Colonic mucosa (tissue), 4 donors: ENCODE measurements around the gene CPZ. TPM values are rescaled to one million over a fixed set of nuclear protein-coding genes. Genes with fewer than 3 reads are reported as not detected.

Source experiments
- DNase-seq: peaks from one replicate; pipeline ENCODE4 v3.0.0-alpha.2; 2020
- H3K27ac ChIP-seq: fragments of 200-600 bp; one replicate; pipeline ENCODE4 v1.8.0; 2021
- H3K27me3 ChIP-seq: fragments of 200-600 bp; one replicate; pipeline ENCODE4 v1.8.0; 2021
- H3K36me3 ChIP-seq: fragments of 200-600 bp; one replicate; pipeline ENCODE4 v1.8.0; 2021
- H3K4me1 ChIP-seq: fragments of 200-600 bp; one replicate; pipeline ENCODE4 v1.8.0; 2021; ENCODE audit warnings: mild to moderate bottlenecking
- H3K4me3 ChIP-seq: fragments of 200-600 bp; one replicate; pipeline ENCODE4 v1.8.0; 2021
- H3K9ac ChIP-seq, 2 donors: one replicate each; pipeline ENCODE4 v1.7.0; 2013; ENCODE audit warnings: control low read depth in 2 of 2, low read depth in 2 of 2, low read length in 2 of 2
- H3K9me3 ChIP-seq: fragments of 200-600 bp; one replicate; pipeline ENCODE4 v1.8.0; 2021
- CTCF ChIP-seq: fragments of 200-600 bp; IDR thresholded peaks from one replicate; pipeline ENCODE4 v1.8.0; 2022; ENCODE audit warnings: antibody characterized with exemption, mild to moderate bottlenecking
- intact Hi-C: fragments of 100-400 bp; cut with DNase I; formaldehyde crosslinking; loops from one replicate; pipeline ENCODE4 v1.14.1; 2022
- total RNA-seq, 2 donors: library from RNA; stranded (reverse); fragmentation: NEBNext Ultra II Directional in 1 of 2; extraction: Animal tissue kit (Norgen Biotek cat#: 25700) in 1 of 2; gene quantifications; one replicate each; pipeline ENCODE4 v1.2.1, GENCODE V29; 2021
- donor health status: healthy.
- donor health status: DM: no; HTN: no; CAD: no.
- donor health status: DM: no; HTN: no; CAD: no.

The CPZ gene
- total RNA-seq, 2 donors from 2014 or later, result 1.2 to 1.5 TPM

DNA sequence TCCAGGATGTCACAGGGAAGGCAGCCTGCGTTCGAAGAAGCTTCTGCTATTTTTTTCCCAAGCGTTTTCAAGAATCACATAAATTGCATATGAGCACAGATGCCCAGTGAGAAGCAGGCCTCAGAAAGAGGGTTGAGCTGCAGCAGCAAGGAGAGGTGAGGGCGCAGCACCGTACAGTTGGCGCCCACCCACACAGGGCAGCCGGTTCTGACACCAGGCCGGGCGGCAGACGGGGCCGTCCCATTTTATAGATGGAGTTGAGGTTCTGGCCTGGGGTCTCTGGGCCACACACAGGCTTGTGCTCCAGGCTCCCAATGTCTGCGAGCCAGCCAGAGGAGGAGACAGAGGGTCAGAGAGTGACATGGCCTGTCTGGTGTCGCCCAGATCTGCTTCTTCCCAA, 22.8 kb downstream of the CPZ start:
- intact Hi-C loops, result no loop called here
- no peaks in the 10 kb centered on the region for H3K4me1 ChIP-seq
- no peaks in the 10 kb centered on the region for H3K36me3 ChIP-seq
- no peak for DNase-seq
- TF ChIP-seq CTCF, result no peak
- no peak overlapping the region for H3K4me3 ChIP-seq
- no peak overlapping the region for H3K9ac ChIP-seq
- H3K9me3 ChIP-seq, result no peaks in the 10 kb centered on the region
- no peaks in the 10 kb centered on the region for H3K27me3 ChIP-seq
- no peak overlapping the region for H3K27ac ChIP-seq

DNA sequence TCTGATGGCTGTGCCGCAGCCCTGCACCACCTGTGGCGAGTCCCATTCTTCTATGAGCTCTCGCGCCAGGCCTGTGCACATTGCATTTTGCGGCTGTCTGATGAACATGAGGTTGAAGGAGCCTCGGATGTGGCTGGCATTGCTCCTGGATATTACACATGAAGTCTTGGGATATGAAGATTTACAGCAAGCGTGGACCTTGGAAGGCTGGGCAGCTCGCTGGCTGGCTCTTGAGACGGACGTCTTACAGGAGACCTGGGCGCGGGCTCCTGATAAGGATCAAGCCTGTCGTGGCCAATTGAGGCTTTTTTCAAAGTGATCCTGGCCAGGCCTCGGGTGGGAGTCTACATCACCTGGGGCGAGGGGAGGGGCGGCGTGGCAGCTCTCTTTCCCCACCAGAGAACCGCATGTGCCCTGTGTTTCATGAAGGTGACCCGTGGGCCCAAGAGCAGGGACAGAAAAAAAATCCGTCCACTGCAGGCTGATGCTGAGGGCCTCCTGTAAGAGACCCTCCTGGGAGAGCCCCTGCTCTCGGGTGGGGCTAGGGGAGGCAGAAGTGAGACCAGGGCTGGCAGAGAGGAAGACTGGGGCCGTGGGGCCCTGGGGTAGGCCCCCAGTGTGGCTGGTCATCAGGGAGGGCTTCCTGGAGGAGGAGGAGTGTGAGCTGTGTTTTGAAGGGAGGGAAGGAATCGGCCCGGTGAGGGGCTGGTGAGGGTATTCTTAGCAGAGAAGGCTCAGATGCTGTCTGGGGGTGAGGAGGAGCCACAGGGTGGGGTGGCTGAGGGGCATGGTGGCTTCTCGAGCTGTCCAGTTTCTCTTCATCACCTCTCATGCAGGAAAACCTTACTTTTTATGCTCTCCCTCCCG, 23.6 kb downstream of the CPZ start:
- intact Hi-C loops, result no loop called here
- Histone ChIP-seq H3K4me1 (no peaks in the 10 kb centered on the region), H3K9me3 (no peaks in the 10 kb centered on the region), H3K36me3 (no peaks in the 10 kb centered on the region), H3K4me3 (no peak overlapping the region), H3K27me3 (no peaks in the 10 kb centered on the region), H3K9ac (no peak overlapping the region), H3K27ac (no peak overlapping the region)
- DNase-seq, result no peak
- no peak for TF ChIP-seq CTCF

- TF ChIP-seq CTCF, result no peak
- no peak for DNase-seq
Measured at GRCh38 chr4:8616831-8617230, 24.3 kb downstream of the CPZ start.

DNA sequence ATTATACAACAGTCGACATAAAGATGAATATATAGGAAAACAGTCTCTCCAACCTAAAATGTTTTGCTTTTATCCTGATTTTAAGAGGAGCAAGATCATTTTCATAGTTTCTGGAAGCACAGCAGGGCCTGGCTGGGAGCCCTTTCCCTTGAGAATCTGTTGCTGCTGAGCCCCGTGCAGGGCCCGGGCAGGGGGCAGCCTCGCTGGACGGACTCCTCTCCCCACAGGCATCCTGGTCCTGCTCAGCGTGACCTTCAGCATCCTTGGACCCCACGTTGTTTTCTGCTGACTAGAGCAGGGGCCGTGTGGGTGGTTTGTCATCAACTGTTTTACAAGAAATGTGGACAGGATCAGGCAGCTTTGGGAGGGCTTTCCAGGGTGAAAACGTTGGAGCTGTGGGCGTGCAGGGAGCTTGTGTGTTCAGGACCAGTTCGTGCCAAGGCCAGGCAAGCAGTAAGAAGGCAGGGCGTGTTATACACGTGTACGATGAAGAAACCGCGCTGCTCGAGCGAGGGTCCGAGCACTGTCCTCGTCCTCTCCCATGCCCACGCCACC, 25.0 kb downstream of the CPZ start:
- Histone ChIP-seq H3K4me1 (no peaks in the 10 kb centered on the region), H3K36me3 (no peaks in the 10 kb centered on the region), H3K9me3 (no peaks in the 10 kb centered on the region), H3K27me3 (no peaks in the 10 kb centered on the region), H3K9ac (no peak overlapping the region), H3K27ac (no peak overlapping the region), H3K4me3 (no peak overlapping the region)
- no peak for DNase-seq
- no peak for TF ChIP-seq CTCF
- intact Hi-C loops, result no loop called here

More at GRCh38 chr4:8616831-8617230, 24.3 kb downstream of the CPZ start:
- Histone ChIP-seq H3K4me3 (no peak overlapping the region), H3K9ac (no peak overlapping the region), H3K27ac (no peak overlapping the region), H3K27me3 (no peaks in the 10 kb centered on the region), H3K36me3 (no peaks in the 10 kb centered on the region), H3K9me3 (no peaks in the 10 kb centered on the region), H3K4me1 (no peaks in the 10 kb centered on the region)
- intact Hi-C loops, result no loop called here

DNA sequence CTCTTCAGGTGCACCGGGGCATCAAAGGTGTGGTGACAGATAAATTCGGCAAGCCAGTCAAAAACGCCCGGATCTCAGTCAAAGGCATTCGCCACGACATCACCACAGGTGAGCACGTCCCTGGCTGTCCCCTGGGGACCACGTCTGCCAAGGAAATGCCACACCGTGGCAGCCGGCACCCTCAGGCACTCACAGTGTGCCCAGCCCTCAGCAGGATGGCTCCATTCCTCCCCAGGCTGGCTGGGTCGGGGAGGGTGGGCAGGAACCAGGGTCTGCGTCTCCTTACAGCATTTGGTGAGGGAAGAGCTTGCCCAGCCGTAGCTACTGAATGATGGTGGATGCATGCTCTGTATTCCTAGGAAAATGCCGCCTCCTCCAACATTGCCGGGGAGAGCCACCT, 25.9 kb downstream of the CPZ start:
- no peak overlapping the region for H3K27ac ChIP-seq
- no peak for TF ChIP-seq CTCF
- H3K9ac ChIP-seq, result no peak overlapping the region
- no peaks in the 10 kb centered on the region for H3K4me1 ChIP-seq
- intact Hi-C loops, result no loop called here
- no peak for DNase-seq
- H3K4me3 ChIP-seq, result no peak overlapping the region
- H3K36me3 ChIP-seq, result no peaks in the 10 kb centered on the region
- no peaks in the 10 kb centered on the region for H3K27me3 ChIP-seq
- H3K9me3 ChIP-seq, result no peaks in the 10 kb centered on the region
